Measurements from ENCODE around the gene PIH1D1. TPM values are rescaled to one million over a fixed set of nuclear protein-coding genes. Genes with fewer than 3 reads are reported as not detected.

The PIH1D1 gene
- total RNA-seq, 4 donors from 2014 or later, result 79.6 to 144 (median 118) TPM

DNA sequence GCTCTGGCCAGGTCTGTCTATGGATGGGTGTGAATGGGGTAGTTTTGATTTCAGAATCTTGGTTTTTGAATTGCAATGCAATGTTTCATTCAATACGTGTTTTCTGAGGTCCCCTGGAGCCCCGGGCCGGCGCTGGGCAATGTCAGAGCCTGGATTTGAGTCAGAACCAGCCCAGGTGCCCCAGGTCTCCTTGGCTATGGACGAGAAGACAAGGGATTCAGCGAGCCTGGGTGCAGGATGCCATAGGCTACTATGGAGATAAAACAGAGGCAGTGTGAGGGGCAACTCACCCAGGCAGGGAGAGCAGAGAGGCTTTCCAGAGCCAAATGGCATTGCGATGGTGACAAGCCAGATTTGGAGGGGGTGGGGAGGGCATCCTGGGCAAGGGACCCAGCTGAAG is 34.6 kb upstream of the PIH1D1 start:
- H3K4me3 ChIP-seq (ENCODE audit: low read depth, poor library complexity, severe bottlenecking), result no peak overlapping the region
- 91 to 93% methylated on average over 7 of the region's 7 CpGs for WGBS, 2 donors
- intact Hi-C loops (cut with DNase I; ENCODE audit: low total_unique reads), result no loop called here
- no peak for TF ChIP-seq POLR2A (IDR thresholded peaks at IDR 0.05)
- TF ChIP-seq, protein P1, sequence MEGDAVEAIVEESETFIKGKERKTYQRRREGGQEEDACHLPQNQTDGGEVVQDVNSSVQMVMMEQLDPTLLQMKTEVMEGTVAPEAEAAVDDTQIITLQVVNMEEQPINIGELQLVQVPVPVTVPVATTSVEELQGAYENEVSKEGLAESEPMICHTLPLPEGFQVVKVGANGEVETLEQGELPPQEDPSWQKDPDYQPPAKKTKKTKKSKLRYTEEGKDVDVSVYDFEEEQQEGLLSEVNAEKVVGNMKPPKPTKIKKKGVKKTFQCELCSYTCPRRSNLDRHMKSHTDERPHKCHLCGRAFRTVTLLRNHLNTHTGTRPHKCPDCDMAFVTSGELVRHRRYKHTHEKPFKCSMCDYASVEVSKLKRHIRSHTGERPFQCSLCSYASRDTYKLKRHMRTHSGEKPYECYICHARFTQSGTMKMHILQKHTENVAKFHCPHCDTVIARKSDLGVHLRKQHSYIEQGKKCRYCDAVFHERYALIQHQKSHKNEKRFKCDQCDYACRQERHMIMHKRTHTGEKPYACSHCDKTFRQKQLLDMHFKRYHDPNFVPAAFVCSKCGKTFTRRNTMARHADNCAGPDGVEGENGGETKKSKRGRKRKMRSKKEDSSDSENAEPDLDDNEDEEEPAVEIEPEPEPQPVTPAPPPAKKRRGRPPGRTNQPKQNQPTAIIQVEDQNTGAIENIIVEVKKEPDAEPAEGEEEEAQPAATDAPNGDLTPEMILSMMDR (IDR thresholded peaks at IDR 0.05), result no peak
- no peak for DNase-seq (ENCODE audit: low spot score in 2 of 2)

DNA sequence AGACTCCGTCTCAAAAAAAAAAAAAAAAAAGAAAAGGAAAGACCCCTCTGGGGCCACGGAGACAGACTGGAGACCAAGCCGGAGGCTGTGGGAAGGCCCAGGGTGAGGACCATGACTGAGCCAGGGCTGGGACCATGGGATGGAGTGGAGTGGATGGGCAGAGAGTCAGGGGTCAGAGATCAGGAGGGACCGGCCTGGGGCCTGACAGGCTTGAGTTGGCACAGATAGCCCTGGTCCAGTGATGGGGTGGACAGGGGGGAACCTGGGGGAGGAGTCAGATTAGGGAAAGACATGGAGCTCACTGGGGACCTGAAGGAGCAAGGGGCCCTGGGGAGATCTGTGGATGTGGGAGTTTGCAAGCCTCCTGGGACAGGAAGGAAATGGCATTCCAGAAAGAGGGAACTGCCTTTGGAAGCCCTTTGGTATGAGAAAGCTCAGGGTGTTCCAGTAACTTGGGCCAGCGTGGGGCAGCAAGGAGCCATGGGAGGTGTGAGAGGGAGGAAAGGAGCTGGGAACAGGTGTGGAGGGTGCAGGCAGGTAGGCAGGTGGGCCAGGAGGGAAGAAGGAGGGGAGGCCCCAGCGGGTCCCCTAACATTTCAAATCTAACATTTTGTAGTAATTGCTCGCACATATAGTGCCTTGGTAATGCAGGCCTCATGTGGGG is 29.5 kb upstream of the PIH1D1 start:
- no peak for DNase-seq (ENCODE audit: low spot score in 2 of 2)
- TF ChIP-seq, protein P1 (IDR thresholded peaks at IDR 0.05), result no peak
- TF ChIP-seq POLR2A (IDR thresholded peaks at IDR 0.05), result no peak
- intact Hi-C loops (cut with DNase I; ENCODE audit: low total_unique reads), result no loop called here
- H3K4me3 ChIP-seq (ENCODE audit: low read depth, poor library complexity, severe bottlenecking), result no peak overlapping the region
- WGBS, 2 donors, result 84 to 89% methylated on average over 7 of the region's 7 CpGs

DNA sequence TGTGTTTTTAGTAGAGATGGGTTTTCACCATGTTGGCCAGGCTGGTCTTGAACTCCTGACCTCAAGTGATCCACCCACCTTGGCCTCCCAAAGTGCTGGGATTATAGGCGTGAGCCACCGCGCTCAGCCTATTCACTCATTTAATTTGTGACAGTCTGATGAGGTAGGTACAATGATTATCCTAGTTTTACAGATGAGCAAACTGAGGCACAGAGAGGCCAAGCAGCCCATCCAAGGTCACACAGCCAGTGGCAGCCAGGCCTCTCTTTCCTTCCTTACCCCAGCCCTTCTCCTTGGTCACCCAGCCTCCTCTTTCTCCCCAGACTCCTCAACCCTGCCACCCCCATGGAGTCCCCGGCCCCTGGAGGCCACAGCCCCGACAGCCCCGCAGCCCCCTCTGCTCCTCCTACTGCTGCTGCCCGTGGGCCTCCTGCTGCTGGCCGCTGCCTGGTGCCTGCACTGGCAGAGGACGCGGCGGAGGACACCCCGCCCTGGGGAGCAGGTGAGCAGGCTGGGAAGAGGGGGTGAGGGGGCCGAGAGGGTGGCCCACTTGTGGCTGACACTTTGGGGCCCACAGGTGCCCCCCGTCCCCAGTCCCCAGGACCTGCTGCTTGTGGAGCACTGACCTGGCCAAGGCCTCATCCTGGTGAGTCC is 28.5 kb upstream of the PIH1D1 start:
- intact Hi-C loops (cut with DNase I; ENCODE audit: low total_unique reads), result no loop called here
- no peak for DNase-seq (ENCODE audit: low spot score in 2 of 2)
- TF ChIP-seq, protein P1 (IDR thresholded peaks at IDR 0.05), result no peak
- TF ChIP-seq POLR2A (IDR thresholded peaks at IDR 0.05), result no peak
- 87 to 90% methylated on average over 12 to 14 of the region's 14 CpGs for WGBS, 2 donors
- H3K4me3 ChIP-seq (ENCODE audit: low read depth, poor library complexity, severe bottlenecking), result no peak overlapping the region

DNA sequence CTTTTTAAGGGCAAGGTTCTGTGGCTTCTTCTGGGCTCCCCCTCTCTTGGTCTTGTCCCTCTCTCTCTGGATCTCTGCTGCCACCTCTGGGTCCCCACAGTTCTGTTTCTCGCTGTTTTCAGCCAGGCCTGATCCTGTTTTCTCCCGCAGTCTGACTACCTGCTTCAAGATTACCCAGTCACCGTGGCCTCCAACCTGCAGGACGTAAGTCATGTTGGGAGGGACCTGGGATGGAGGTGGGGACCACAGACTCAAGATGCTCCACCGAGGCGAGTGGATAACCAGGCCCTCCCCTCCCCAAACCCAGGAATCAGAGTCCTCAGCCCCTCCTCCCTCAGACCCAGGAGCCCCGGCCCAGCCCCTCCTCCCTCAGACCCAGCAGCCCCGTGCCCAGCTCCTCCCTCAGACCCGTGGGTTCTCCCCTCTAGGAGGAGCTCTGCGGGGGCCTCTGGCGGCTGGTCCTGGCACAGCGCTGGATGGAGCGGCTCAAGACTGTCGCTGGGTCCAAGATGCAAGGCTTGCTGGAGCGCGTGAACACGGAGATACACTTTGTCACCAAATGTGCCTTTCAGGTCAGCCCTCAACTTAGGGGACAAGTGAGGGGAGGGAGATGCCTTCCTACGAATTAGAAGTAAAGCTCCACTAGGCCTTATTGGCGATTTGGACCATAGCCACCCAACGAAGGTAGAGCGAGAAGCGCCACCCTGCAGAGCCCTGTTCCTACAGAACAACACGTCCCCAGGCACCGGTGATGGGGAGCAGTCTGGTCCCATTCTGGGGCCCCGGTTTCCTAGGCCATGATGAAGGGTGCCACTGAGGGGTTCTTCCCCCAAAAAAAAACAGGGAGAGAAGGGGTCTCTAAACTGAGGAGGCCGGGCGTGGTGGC is 24.6 kb upstream of the PIH1D1 start:
- peak in 1 of 2 donors; percentile 94 for DNase-seq (ENCODE audit: low spot score in 2 of 2)
- TF ChIP-seq POLR2A (IDR thresholded peaks at IDR 0.05), result no peak
- TF ChIP-seq, protein P1 (IDR thresholded peaks at IDR 0.05), result no peak
- intact Hi-C loops (cut with DNase I; ENCODE audit: low total_unique reads), result no loop called here
- WGBS, 2 donors, result 60% methylated on average over 27 of the region's 27 CpGs
- H3K4me3 ChIP-seq (ENCODE audit: low read depth, poor library complexity, severe bottlenecking), result no peak overlapping the region

DNA sequence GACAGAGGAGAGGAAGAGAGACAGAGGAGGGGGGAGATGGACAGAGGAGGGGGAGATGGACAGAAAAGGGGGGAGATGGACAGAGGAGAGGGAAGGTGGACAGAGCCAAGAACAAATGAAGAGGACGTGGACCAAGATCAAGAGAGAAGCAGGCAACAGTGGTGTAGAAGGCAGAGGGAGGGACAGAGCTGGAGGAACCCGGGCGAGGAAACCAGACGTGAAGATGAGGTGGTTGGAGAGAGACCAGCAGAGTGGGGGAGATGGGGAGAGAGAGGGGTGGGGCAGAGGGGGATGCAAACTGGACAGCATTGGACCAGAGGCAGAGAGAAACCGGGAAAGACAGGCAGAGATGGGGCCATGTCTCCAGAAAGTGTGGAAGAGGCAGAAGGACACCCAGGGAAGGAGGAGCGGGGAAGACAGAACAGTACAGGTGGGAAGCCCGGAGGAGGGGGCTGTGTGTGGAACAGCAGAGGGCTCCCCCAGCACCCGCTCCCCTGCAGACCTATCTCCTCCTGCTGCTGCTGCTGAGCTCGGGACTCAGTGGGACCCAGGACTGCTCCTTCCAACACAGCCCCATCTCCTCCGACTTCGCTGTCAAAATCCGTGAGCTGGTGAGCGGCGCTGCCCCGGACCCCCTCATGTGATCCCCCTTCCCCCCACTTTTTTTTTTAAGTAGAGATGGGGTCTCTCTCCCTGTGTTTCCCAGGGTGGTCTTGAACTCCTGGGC is 23.7 kb upstream of the PIH1D1 start:
- no peak overlapping the region for H3K4me3 ChIP-seq (ENCODE audit: low read depth, poor library complexity, severe bottlenecking)
- no peak for TF ChIP-seq POLR2A (IDR thresholded peaks at IDR 0.05)
- TF ChIP-seq, protein P1 (IDR thresholded peaks at IDR 0.05), result no peak
- DNase-seq (ENCODE audit: low spot score in 2 of 2), result no peak
- intact Hi-C loops (cut with DNase I; ENCODE audit: low total_unique reads), result no loop called here
- WGBS, 2 donors, result 63 to 66% methylated on average over 15 of the region's 15 CpGs
